ENCODE data around the gene VAT1L.

VAT1L gene

DNA sequence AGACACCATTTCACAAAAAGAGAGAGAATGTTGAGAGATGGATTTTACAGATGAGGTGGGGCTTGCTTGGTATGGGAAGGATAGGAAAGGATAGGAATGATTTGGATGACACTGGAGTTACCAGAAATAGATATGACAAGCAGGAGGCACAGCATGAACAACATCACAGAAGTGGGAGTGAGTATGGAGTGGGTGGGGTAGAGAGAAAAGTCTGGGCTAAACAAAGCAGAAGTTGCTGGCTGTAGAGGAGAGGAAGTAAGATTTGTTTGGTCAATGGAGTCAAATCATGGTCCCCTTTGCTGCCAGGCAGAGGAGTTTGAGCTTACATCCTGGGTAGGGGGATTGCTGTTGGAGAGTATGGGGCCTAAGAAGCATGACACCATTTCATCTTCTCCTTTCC is 101.7 kb downstream of the VAT1L start:
- H2AFZ ChIP-seq (ENCODE audit: low read length) = no peak overlapping the region
- H3K9ac ChIP-seq (ENCODE audit: low read length) = no peak overlapping the region
- H3K27ac ChIP-seq (ENCODE audit: low read depth, low read length, poor library complexity, severe bottlenecking) = no peak overlapping the region
- no peaks in the 10 kb centered on the region for H3K9me2 ChIP-seq (ENCODE audit: low read depth, low read length)
- no peaks in the 10 kb centered on the region for H4K20me1 ChIP-seq (ENCODE audit: insufficient read depth, low read length)
- no peaks in the 10 kb centered on the region for H3K79me2 ChIP-seq (ENCODE audit: insufficient read depth, low read length)
- no peaks in the 10 kb centered on the region for H3K9me3 ChIP-seq (ENCODE audit: low read length)
- no peaks in the 10 kb centered on the region for H3K27me3 ChIP-seq (ENCODE audit: insufficient read depth, low read length)
- no peaks in the 10 kb centered on the region for H3K36me3 ChIP-seq (ENCODE audit: insufficient read depth, low read length)
- H3K4me2 ChIP-seq (ENCODE audit: low read length) = no peak overlapping the region
- H3K4me1 ChIP-seq (ENCODE audit: insufficient read depth, low read length, severe bottlenecking) = no peaks in the 10 kb centered on the region
- no peak for TF ChIP-seq EZH2 (IDR thresholded peaks at IDR 0.05; ENCODE audit: borderline replicate concordance, low read length)
- TF ChIP-seq, protein P1, sequence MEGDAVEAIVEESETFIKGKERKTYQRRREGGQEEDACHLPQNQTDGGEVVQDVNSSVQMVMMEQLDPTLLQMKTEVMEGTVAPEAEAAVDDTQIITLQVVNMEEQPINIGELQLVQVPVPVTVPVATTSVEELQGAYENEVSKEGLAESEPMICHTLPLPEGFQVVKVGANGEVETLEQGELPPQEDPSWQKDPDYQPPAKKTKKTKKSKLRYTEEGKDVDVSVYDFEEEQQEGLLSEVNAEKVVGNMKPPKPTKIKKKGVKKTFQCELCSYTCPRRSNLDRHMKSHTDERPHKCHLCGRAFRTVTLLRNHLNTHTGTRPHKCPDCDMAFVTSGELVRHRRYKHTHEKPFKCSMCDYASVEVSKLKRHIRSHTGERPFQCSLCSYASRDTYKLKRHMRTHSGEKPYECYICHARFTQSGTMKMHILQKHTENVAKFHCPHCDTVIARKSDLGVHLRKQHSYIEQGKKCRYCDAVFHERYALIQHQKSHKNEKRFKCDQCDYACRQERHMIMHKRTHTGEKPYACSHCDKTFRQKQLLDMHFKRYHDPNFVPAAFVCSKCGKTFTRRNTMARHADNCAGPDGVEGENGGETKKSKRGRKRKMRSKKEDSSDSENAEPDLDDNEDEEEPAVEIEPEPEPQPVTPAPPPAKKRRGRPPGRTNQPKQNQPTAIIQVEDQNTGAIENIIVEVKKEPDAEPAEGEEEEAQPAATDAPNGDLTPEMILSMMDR (IDR thresholded peaks at IDR 0.05; ENCODE audit: low read length) = no peak
- H3F3A ChIP-seq (ENCODE audit: insufficient read depth, low read length) = no peaks in the 10 kb centered on the region
- H3K4me3 ChIP-seq (ENCODE audit: low read depth, low read length, poor library complexity, severe bottlenecking) = no peak overlapping the region

DNA sequence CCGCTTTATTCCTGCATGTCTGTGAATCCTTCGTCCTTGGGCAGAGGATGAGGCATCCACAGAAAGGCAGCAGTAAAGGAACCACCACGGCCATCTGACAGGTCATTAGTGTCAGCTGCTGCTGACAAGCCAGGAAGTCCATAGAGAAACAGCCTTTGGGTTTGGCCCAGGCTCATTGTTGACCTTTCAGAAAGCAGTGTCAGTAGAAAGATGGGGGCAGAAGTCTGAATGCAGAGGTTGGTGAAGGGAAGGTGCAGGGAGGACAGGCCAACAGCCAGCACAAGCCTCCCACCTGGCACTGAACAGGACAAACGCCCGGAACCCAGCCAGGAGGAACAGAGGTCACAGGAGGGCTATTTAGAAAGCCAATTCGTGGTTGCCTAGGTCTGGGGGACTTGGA is 105.8 kb downstream of the VAT1L start:
- Histone ChIP-seq H3K27ac (ENCODE audit: low read depth, low read length, poor library complexity, severe bottlenecking) (no peak overlapping the region), H3K9ac (ENCODE audit: low read length) (no peak overlapping the region), H3K36me3 (ENCODE audit: insufficient read depth, low read length) (no peaks in the 10 kb centered on the region), H3K4me1 (ENCODE audit: insufficient read depth, low read length, severe bottlenecking) (no peaks in the 10 kb centered on the region), H4K20me1 (ENCODE audit: insufficient read depth, low read length) (no peaks in the 10 kb centered on the region), H2AFZ (ENCODE audit: low read length) (no peak overlapping the region), H3F3A (ENCODE audit: insufficient read depth, low read length) (no peaks in the 10 kb centered on the region), H3K79me2 (ENCODE audit: insufficient read depth, low read length) (no peaks in the 10 kb centered on the region), H3K27me3 (ENCODE audit: insufficient read depth, low read length) (no peaks in the 10 kb centered on the region), H3K9me3 (ENCODE audit: low read length) (no peaks in the 10 kb centered on the region), H3K4me3 (ENCODE audit: low read depth, low read length, poor library complexity, severe bottlenecking) (no peak overlapping the region), H3K4me2 (ENCODE audit: low read length) (no peak overlapping the region), H3K9me2 (ENCODE audit: low read depth, low read length) (no peaks in the 10 kb centered on the region)
- TF ChIP-seq, protein P1 (IDR thresholded peaks at IDR 0.05; ENCODE audit: low read length) = no peak
- TF ChIP-seq EZH2 (IDR thresholded peaks at IDR 0.05; ENCODE audit: borderline replicate concordance, low read length) = no peak

DNA sequence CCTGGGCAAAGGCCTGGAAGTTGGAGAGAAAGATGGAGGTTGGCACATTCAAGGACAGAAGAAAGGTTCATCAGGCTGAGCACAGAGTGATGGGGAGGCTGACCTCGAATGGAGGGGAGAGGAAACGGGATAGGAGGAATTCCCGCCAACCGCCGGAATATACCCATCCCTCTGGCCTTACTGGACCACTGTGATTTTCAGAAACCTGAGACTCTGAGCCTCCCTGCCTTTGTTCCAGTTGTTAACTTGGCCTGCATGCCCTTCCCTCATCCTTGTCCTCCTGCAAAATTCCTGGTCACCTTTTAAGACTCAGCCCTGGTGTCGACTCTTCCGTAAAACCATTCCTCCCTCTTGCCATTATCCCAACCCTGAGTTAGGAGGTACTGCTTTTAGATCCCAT is 107.6 kb downstream of the VAT1L start:
- Histone ChIP-seq H3K27ac (ENCODE audit: low read depth, low read length, poor library complexity, severe bottlenecking) (no peak overlapping the region), H3K79me2 (ENCODE audit: insufficient read depth, low read length) (no peaks in the 10 kb centered on the region), H3K4me1 (ENCODE audit: insufficient read depth, low read length, severe bottlenecking) (no peaks in the 10 kb centered on the region), H3K4me2 (ENCODE audit: low read length) (no peak overlapping the region), H3F3A (ENCODE audit: insufficient read depth, low read length) (no peaks in the 10 kb centered on the region), H2AFZ (ENCODE audit: low read length) (no peak overlapping the region), H3K9me3 (ENCODE audit: low read length) (no peaks in the 10 kb centered on the region), H4K20me1 (ENCODE audit: insufficient read depth, low read length) (no peaks in the 10 kb centered on the region), H3K9me2 (ENCODE audit: low read depth, low read length) (no peaks in the 10 kb centered on the region), H3K4me3 (ENCODE audit: low read depth, low read length, poor library complexity, severe bottlenecking) (no peak overlapping the region), H3K9ac (ENCODE audit: low read length) (no peak overlapping the region), H3K36me3 (ENCODE audit: insufficient read depth, low read length) (no peaks in the 10 kb centered on the region), H3K27me3 (ENCODE audit: insufficient read depth, low read length) (no peaks in the 10 kb centered on the region)
- TF ChIP-seq, protein P1 (IDR thresholded peaks at IDR 0.05; ENCODE audit: low read length) = no peak
- no peak for TF ChIP-seq EZH2 (IDR thresholded peaks at IDR 0.05; ENCODE audit: borderline replicate concordance, low read length)

Data from OCI-LY1 (cell line).